ENCODE measurements around the gene SLC35A5. TPM values are rescaled to one million over a fixed set of nuclear protein-coding genes. Genes with fewer than 3 reads are reported as not detected.
"Not testable (repeated sequence)": the region's sequence is repeated elsewhere in the genome, so short reads cannot be mapped to it uniquely, and the experiment has no call there.

Gene SLC35A5
- total RNA-seq, 2 donors from 2014 or later, result 7.6 to 8.6 TPM

DNA sequence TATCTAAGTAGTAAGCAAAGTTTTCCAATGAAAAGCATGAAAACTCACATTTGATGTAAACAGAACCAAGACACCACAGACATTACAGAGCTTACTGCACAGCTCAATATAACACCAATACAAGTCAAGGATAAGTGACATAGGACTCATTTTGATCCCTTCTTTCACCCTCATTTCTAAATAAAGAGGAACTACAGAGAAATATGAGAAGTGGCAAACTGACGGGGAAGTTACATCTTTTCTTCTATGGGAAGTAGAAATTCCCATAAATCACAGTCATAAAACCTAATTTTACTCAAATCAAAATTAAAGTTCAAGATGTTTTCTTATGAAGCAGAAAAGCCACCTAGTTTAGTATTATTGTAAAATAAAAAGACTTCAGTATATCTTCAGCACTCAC lies 3.9 kb upstream of the SLC35A5 start:
- ATAC-seq (no peak), DNase-seq (no peak)
- Mint-ChIP-seq H3K27me3 (no peaks in the 10 kb centered on the region), H3K4me1 (peaks cover 35% of the 10 kb centered on the region), H3K4me3 (no peak overlapping the region), H3K27ac (no peak overlapping the region), H3K36me3 (ENCODE audit: low read depth) (no peaks in the 10 kb centered on the region)
- H3K9me3 ChIP-seq (ENCODE audit: control insufficient read depth, low read length, poor library complexity, severe bottlenecking), result no peaks in the 10 kb centered on the region

DNA sequence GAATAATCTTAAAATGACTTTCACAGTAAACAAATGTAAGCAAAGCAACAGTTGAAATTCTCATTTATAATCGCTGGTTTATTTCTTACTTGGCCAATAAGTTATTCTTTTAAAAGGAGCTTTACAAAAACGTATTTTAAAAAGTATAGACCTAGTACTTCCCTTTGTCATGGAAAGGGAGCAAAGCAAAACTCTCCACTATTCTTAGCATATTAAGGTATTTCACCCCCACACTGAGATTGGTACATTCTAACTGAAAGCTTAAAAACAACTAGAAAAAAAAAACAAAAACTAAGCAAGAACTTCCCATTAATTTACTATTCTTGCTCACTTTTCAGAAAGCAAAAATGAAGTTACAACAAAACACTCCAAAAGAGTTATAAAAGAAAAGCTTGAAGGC lies 1.5 kb upstream of the SLC35A5 start:
- Mint-ChIP-seq H3K27ac (peak overlapping the region; percentile 98), H3K36me3 (ENCODE audit: low read depth) (no peaks in the 10 kb centered on the region), H3K4me3 (peak overlapping the region; percentile 94), H3K27me3 (no peaks in the 10 kb centered on the region), H3K4me1 (peaks cover 37% of the 10 kb centered on the region)
- H3K9me3 ChIP-seq (ENCODE audit: control insufficient read depth, low read length, poor library complexity, severe bottlenecking), result no peaks in the 10 kb centered on the region
- no peak for ATAC-seq
- no peak for DNase-seq

DNA sequence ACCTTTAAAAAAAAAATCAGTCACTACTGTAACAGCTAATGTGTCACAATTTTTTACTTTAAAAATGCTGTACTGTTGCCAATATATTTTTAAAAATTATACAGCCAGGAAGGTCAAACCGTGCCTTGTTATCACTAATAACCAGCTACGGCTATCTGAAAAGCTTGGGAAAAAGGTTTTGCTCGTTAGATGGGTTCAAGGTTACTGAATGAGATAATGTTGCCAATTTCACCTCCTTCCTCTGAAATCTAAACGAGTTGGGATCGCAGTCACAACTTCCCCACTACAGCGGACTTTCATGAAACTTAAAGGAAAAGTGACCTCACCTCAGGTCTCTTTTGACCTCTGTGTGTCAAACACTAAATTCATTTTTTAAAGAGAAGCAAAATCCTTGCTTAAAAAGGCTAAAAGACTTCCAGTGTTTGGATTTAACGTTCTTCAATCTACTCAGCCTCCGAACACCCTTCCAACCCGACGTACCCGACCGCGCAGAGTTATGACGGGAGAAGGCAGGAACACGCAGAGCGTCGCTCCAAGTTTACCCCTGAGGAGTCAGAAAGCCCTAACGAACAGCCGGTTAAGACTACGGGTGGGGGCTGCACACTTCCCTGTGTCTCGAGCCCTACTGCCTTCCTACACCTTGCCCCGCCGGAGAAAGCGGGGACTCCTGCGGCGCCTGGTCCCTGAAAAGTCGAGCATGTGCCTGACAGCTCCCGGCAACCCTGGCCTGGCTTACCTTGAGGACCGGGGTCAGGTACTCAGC lies 943 bp upstream of the SLC35A5 start:
- DNase-seq, result peak; percentile 32 to 53 (median 39)
- peaks cover 31% of the 10 kb centered on the region for H3K4me1 Mint-ChIP-seq
- peak; percentile 27 for ATAC-seq
- H3K4me3 Mint-ChIP-seq, result peak overlapping the region; percentile 94
- no peaks in the 10 kb centered on the region for H3K9me3 ChIP-seq (ENCODE audit: control insufficient read depth, low read length, poor library complexity, severe bottlenecking)
- H3K27ac Mint-ChIP-seq, result peak overlapping the region; percentile 98
- H3K27me3 Mint-ChIP-seq, result no peaks in the 10 kb centered on the region
- H3K36me3 Mint-ChIP-seq (ENCODE audit: low read depth), result no peaks in the 10 kb centered on the region

DNA sequence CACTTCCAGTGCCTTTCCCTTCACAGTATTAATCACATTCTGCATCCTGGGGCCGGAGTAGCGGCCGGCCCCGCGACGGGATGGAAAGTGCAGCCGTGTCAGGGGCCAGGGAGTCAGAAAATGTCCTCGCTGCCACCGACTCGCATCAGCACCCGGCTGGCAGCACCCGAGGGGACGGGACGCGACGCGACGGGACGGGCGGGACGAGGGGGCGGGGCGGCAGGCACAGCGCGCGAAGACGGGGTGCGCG lies 436 bp upstream of the SLC35A5 start:
- peaks cover 4% of the 10 kb centered on the region for H3K36me3 Mint-ChIP-seq (ENCODE audit: low read depth)
- peak; percentile 57 for ATAC-seq
- no peaks in the 10 kb centered on the region for H3K9me3 ChIP-seq (ENCODE audit: control insufficient read depth, low read length, poor library complexity, severe bottlenecking)
- peak overlapping the region; percentile 98 for H3K27ac Mint-ChIP-seq
- peak overlapping the region; percentile 94 for H3K4me3 Mint-ChIP-seq
- peaks cover 30% of the 10 kb centered on the region for H3K4me1 Mint-ChIP-seq
- DNase-seq, result peak in 1 of 3 donors; percentile 76
- H3K27me3 Mint-ChIP-seq, result no peaks in the 10 kb centered on the region

DNA sequence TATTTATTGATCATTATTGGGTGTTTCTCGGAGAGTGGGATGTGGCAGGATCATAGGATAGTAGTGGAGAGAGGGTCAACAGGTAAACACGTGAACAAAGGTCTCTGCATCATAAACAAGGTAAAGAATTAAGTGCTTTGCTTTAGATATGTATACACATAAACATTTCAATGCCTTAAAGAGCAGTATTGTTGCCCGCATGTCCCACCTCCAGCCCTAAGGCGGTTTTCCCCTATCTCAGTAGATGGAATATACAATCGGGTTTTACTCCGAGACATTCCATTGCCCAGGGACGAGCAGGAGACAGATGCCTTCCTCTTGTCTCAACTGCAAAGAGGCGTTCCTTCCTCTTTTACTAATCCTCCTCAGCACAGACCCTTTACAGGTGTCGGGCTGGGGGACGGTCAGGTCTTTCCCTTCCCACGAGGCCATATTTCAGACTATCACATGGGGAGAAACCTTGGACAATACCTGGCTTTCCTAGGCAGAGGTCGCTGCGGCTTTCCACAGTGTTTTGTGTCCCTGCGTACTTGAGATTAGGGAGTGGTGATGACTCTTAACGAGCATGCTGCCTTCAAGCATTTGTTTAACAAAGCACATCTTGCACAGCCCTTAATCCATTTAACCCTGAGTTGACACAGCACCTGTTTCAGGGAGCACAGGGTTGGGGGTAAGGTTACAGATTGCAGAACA lies 2.5 kb downstream of the SLC35A5 start:
- not testable (repeated sequence) for DNase-seq; H3K4me3 Mint-ChIP-seq; H3K27me3 Mint-ChIP-seq; H3K9me3 ChIP-seq (ENCODE audit: control insufficient read depth, low read length, poor library complexity, severe bottlenecking); ATAC-seq
- Mint-ChIP-seq H3K27ac (peak overlapping the region; percentile 98), H3K36me3 (ENCODE audit: low read depth) (peaks cover 11% of the 10 kb centered on the region), H3K4me1 (peaks cover 37% of the 10 kb centered on the region)

DNA sequence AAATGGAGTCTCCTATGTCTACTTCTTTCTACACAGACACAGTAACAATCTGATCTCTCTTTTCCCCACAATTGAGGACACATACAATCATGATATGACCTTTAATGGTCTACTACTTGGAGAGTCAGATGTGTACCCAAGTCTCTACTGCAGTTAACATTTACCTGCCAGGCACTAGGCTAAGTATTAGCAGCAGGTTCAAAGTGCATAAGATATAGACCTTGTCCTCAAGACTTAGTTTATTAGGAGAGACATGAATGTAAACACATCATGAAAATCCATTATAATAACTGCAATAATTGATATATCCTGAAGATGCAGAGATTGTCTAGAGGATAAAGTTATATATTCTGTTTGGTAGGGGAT lies 3.1 kb downstream of the SLC35A5 start:
- Mint-ChIP-seq H3K27me3 (no peaks in the 10 kb centered on the region), H3K4me3 (no peak overlapping the region), H3K36me3 (ENCODE audit: low read depth) (peaks cover 11% of the 10 kb centered on the region), H3K27ac (no peak overlapping the region), H3K4me1 (peaks cover 34% of the 10 kb centered on the region)
- no peaks in the 10 kb centered on the region for H3K9me3 ChIP-seq (ENCODE audit: control insufficient read depth, low read length, poor library complexity, severe bottlenecking)
- no peak for DNase-seq
- ATAC-seq, result no peak

DNA sequence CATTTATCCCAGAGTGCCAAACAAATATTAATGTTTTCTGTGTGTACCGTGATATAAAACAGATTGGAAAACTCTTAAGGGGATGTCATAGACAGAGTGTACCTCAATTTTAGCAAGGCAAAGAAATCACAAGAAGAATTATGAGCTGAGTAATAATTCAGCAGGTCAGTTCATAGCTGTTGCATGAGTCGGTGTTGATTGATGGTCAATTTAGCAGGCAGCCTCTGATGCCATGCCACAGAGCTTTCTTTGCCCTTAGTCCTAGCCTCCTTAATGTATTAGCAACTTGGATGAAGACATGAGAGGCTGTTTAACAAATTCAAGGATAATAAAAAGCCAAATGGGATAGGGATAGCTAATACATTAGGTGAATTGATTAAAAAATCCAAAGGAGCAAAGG lies 6.8 kb downstream of the SLC35A5 start:
- H3K27ac Mint-ChIP-seq, result no peak overlapping the region
- no peaks in the 10 kb centered on the region for H3K9me3 ChIP-seq (ENCODE audit: control insufficient read depth, low read length, poor library complexity, severe bottlenecking)
- DNase-seq, result no peak
- no peaks in the 10 kb centered on the region for H3K27me3 Mint-ChIP-seq
- ATAC-seq, result no peak
- H3K4me1 Mint-ChIP-seq, result peaks cover 18% of the 10 kb centered on the region
- no peak overlapping the region for H3K4me3 Mint-ChIP-seq
- peaks cover 16% of the 10 kb centered on the region for H3K36me3 Mint-ChIP-seq (ENCODE audit: low read depth)

DNA sequence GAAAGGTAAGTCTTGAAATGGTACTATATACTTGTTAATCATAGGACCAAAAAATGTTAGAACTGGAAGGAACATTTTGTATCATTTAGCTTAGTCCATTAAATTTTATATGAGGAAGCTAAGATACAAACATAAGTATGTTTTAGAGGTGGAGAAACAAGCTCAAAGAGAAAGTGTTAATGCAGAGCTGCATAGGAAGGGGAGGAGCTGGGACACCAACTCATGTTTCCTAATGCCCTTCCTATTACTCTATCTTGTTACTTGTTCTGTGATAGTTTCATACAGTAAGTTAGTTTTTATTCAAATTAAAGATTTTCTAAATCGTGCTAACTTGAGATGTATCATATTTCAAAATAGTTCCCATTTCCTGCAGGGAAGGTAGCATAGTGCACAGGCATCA lies 7.4 kb downstream of the SLC35A5 start:
- Mint-ChIP-seq H3K4me1 (peaks cover 14% of the 10 kb centered on the region), H3K36me3 (ENCODE audit: low read depth) (peaks cover 16% of the 10 kb centered on the region), H3K4me3 (no peak overlapping the region), H3K27me3 (no peaks in the 10 kb centered on the region), H3K27ac (no peak overlapping the region)
- no peak for ATAC-seq
- no peaks in the 10 kb centered on the region for H3K9me3 ChIP-seq (ENCODE audit: control insufficient read depth, low read length, poor library complexity, severe bottlenecking)
- no peak for DNase-seq

DNA sequence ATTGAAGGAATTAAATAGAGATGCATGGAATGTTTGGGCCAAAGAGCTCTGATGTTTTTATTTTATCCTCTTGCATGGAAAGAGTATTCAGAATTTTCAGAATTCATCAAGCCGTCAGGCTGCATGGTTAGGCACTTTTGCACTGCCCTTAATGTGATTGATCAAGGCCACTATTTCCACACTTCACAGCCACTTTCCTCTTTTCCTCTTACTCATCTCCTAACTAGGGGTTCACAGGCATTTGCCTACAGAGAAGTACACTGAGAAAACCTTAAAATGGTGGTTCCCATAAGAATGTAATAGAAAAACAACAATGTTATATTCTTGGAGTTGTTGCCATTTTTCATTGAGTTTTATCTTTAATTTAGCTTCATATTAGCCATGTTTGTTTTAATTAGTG lies 10.9 kb downstream of the SLC35A5 start:
- ATAC-seq (no peak), DNase-seq (no peak)
- H3K9me3 ChIP-seq (ENCODE audit: control insufficient read depth, low read length, poor library complexity, severe bottlenecking), result no peaks in the 10 kb centered on the region
- H3K27me3 Mint-ChIP-seq, result no peaks in the 10 kb centered on the region
- H3K27ac Mint-ChIP-seq, result no peak overlapping the region
- H3K4me3 Mint-ChIP-seq, result peak overlapping the region; percentile 25
- peaks cover 11% of the 10 kb centered on the region for H3K36me3 Mint-ChIP-seq (ENCODE audit: low read depth)
- H3K4me1 Mint-ChIP-seq, result peaks cover 12% of the 10 kb centered on the region

DNA sequence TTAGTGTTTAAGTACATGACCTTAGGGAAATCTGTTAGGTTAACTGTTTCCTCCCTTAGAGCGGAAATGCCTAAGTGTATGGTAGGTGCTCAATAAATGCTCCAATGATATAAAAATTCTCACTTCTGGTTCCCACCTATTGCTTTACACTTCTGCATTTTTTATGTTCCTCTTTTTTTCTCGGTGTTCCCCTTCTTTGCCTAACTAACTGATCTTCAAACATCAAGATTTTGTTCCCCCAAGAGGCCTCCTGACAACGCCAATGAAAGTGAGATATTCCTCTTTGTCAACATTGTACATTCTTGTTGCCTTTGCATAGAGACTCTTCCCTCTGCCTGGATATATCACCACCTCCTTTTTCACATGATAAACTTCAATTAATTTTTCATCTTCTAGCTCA lies 17.4 kb downstream of the SLC35A5 start:
- Mint-ChIP-seq H3K27me3 (no peaks in the 10 kb centered on the region), H3K4me3 (no peak overlapping the region), H3K27ac (no peak overlapping the region), H3K36me3 (ENCODE audit: low read depth) (peaks cover 6% of the 10 kb centered on the region), H3K4me1 (peaks cover 2% of the 10 kb centered on the region)
- ATAC-seq (peak; percentile 52), DNase-seq (no peak)
- H3K9me3 ChIP-seq (ENCODE audit: control insufficient read depth, low read length, poor library complexity, severe bottlenecking), result no peaks in the 10 kb centered on the region

DNA sequence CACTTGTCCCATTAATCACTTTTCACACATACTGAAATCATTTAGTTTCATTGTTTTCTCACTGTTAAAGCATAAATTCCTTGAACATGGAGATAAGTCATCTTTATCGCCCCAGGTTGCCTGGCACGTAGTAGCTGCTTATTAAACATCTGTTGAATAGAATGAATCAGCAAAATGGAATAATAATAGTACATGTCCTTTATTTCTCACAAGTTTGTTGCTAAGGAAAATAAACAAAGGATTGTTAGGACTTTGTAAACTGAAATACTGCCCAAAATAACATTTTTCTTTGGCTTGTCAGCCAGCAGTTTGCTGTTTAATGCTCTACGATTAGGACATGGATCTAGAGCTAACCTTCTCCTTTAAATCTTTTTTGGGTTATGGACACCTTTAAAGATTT lies 17.9 kb downstream of the SLC35A5 start:
- Mint-ChIP-seq H3K4me1 (peaks cover 2% of the 10 kb centered on the region), H3K27me3 (no peaks in the 10 kb centered on the region), H3K27ac (no peak overlapping the region), H3K4me3 (no peak overlapping the region), H3K36me3 (ENCODE audit: low read depth) (peaks cover 6% of the 10 kb centered on the region)
- DNase-seq, result no peak
- no peak for ATAC-seq
- H3K9me3 ChIP-seq (ENCODE audit: control insufficient read depth, low read length, poor library complexity, severe bottlenecking), result no peaks in the 10 kb centered on the region

DNA sequence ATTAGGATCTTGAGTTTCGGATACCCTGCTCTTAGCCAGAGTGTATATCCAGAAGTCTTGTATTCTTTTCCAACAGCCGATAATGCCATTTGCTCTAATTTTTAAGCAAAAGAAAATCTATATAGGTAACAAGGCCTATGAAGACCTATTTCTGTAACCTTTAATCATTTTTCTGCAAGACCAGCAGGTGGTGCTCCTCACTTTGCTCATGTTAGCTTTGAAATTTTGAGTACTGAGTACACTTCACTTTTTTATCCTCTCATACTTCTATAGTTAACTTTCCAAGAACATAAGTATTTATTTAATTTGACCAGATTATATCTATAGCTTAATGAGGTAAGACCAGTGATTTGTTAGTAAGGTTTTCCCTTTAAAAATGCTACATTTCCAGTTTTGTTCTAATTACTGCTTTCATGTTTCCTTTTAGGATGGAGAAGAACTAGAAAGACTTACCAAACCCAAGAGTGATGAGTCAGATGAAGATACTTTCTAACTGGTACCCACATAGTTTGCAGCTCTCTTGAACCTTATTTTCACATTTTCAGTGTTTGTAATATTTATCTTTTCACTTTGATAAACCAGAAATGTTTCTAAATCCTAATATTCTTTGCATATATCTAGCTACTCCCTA lies 20.5 kb downstream of the SLC35A5 start:
- DNase-seq, result no peak
- H3K27me3 Mint-ChIP-seq, result no peaks in the 10 kb centered on the region
- peaks cover 10% of the 10 kb centered on the region for H3K36me3 Mint-ChIP-seq (ENCODE audit: low read depth)
- H3K4me3 Mint-ChIP-seq, result no peak overlapping the region
- no peak overlapping the region for H3K27ac Mint-ChIP-seq
- peaks cover 4% of the 10 kb centered on the region for H3K4me1 Mint-ChIP-seq
- H3K9me3 ChIP-seq (ENCODE audit: control insufficient read depth, low read length, poor library complexity, severe bottlenecking), result no peaks in the 10 kb centered on the region
- ATAC-seq, result no peak

DNA sequence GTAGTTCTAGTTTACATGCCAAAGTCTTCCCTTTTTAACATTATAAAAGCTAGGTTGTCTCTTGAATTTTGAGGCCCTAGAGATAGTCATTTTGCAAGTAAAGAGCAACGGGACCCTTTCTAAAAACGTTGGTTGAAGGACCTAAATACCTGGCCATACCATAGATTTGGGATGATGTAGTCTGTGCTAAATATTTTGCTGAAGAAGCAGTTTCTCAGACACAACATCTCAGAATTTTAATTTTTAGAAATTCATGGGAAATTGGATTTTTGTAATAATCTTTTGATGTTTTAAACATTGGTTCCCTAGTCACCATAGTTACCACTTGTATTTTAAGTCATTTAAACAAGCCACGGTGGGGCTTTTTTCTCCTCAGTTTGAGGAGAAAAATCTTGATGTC lies 21.3 kb downstream of the SLC35A5 start:
- H3K4me3 Mint-ChIP-seq, result no peak overlapping the region
- H3K9me3 ChIP-seq (ENCODE audit: control insufficient read depth, low read length, poor library complexity, severe bottlenecking), result no peaks in the 10 kb centered on the region
- H3K36me3 Mint-ChIP-seq (ENCODE audit: low read depth), result peaks cover 15% of the 10 kb centered on the region
- no peaks in the 10 kb centered on the region for H3K27me3 Mint-ChIP-seq
- H3K4me1 Mint-ChIP-seq, result peaks cover 4% of the 10 kb centered on the region
- DNase-seq (no peak), ATAC-seq (no peak)
- H3K27ac Mint-ChIP-seq, result no peak overlapping the region

DNA sequence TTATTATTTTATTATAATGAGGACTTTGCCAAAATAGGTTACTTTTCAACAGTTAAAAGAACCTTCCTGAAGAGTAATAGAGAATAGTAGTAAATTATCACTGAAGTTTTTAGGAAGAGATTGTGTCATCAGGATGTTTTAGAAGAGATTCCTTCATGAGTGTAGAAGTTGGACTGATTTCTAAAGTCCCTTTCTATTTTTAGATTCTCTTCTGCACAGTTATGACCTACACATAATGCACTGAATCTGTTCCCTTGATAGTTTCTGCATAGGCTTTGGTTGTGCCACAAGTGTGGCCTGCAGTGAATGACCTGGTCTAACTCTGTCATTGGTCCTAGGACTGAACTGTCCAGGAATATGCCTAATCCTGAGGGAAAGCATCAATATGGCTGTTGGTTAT lies 23.9 kb downstream of the SLC35A5 start:
- Mint-ChIP-seq H3K27me3 (no peaks in the 10 kb centered on the region), H3K27ac (peak overlapping the region; percentile 1), H3K4me3 (no peak overlapping the region), H3K36me3 (ENCODE audit: low read depth) (peaks cover 18% of the 10 kb centered on the region), H3K4me1 (peaks cover 5% of the 10 kb centered on the region)
- ATAC-seq (no peak), DNase-seq (no peak)
- no peaks in the 10 kb centered on the region for H3K9me3 ChIP-seq (ENCODE audit: control insufficient read depth, low read length, poor library complexity, severe bottlenecking)

Data from T-helper 17 cell (primary cell).